H9 (cell line): Measurements from ENCODE around the gene SPEF2. TPM values are rescaled to one million over a fixed set of nuclear protein-coding genes. Genes with fewer than 3 reads are reported as not detected.

Experiments used
- DNase-seq: peaks from one replicate; pipeline ENCODE4 v3.0.0-alpha.2; 2017
- H2AFZ ChIP-seq: one replicate; pipeline ENCODE4 v1.6.1; 2013; ENCODE audit warnings: mild to moderate bottlenecking, low read length, control low read depth, moderate library complexity
- H2AK5ac ChIP-seq: 2 replicates; pipeline ENCODE4 v1.6.1; 2013; ENCODE audit warnings: low read length, control low read depth, mixed read lengths; ENCODE audit not compliant: insufficient read length
- H2BK120ac ChIP-seq: one replicate; pipeline ENCODE4 v1.6.1; 2013; ENCODE audit warnings: low read depth, mild to moderate bottlenecking, low read length, control low read depth, inconsistent platforms; ENCODE audit not compliant: poor library complexity, severe bottlenecking
- H2BK12ac ChIP-seq: 2 replicates; pipeline ENCODE4 v1.6.1; 2013; ENCODE audit warnings: low read length, control low read depth, mixed read lengths, low read depth; ENCODE audit not compliant: insufficient read length
- H2BK15ac ChIP-seq: 2 replicates; pipeline ENCODE4 v1.6.1; 2013; ENCODE audit warnings: low read depth, low read length, control low read depth
- H2BK20ac ChIP-seq: one replicate; pipeline ENCODE4 v1.6.1; 2013; ENCODE audit warnings: low read depth, mild to moderate bottlenecking, low read length, control low read depth, inconsistent platforms; ENCODE audit not compliant: poor library complexity, severe bottlenecking
- H2BK5ac ChIP-seq: 2 replicates; pipeline ENCODE4 v1.6.1; 2013; ENCODE audit warnings: low read length, control low read depth, mixed read lengths; ENCODE audit not compliant: insufficient read length
- H3K14ac ChIP-seq: 2 replicates; pipeline ENCODE4 v1.6.1; 2013; ENCODE audit warnings: low read length, control low read depth; ENCODE audit not compliant: insufficient read depth
- H3K18ac ChIP-seq: 2 replicates; pipeline ENCODE4 v1.6.1; 2013; ENCODE audit warnings: low read depth, mild to moderate bottlenecking, mixed read lengths, low read length, control low read depth; ENCODE audit not compliant: insufficient read length
- H3K23ac ChIP-seq: 2 replicates; pipeline ENCODE4 v1.6.1; 2013; ENCODE audit warnings: low read length, control low read depth, mixed read lengths, low read depth; ENCODE audit not compliant: insufficient read length
- H3K23me2 ChIP-seq: 2 replicates; pipeline ENCODE4 v1.6.1; 2013; ENCODE audit warnings: low read depth, mild to moderate bottlenecking, mixed read lengths, low read length, control low read depth; ENCODE audit not compliant: insufficient read length, poor library complexity, severe bottlenecking
- H3K27ac ChIP-seq: 2 replicates; pipeline ENCODE4 v1.5.1; 2013; ENCODE audit warnings: low read length, control low read depth, mixed read lengths, low read depth; ENCODE audit not compliant: insufficient read length
- H3K27me3 ChIP-seq: 2 replicates; pipeline ENCODE4 v1.6.1; 2013; ENCODE audit warnings: low read length, control low read depth, inconsistent platforms; ENCODE audit not compliant: insufficient read depth
- H3K4ac ChIP-seq: 2 replicates; pipeline ENCODE4 v1.6.1; 2013; ENCODE audit warnings: low read depth, mild to moderate bottlenecking, control low read depth, inconsistent platforms, low read length, moderate library complexity
- H3K4me1 ChIP-seq: 2 replicates; pipeline ENCODE4 v1.6.1; 2013; ENCODE audit warnings: low read length, control low read depth, inconsistent platforms; ENCODE audit not compliant: insufficient read depth
- H3K4me2 ChIP-seq: 2 replicates; pipeline ENCODE4 v1.6.1; 2013; ENCODE audit warnings: low read length, control low read depth, mixed read lengths; ENCODE audit not compliant: insufficient read length, insufficient read depth
- H3K56ac ChIP-seq: 2 replicates; pipeline ENCODE4 v1.6.1; 2013; ENCODE audit warnings: low read depth, mild to moderate bottlenecking, mixed read lengths, low read length, control low read depth; ENCODE audit not compliant: insufficient read length
- H3K79me1 ChIP-seq: 2 replicates; pipeline ENCODE4 v1.6.1; 2013; ENCODE audit warnings: low read depth, mild to moderate bottlenecking, moderate library complexity, low read length, control low read depth, inconsistent platforms; ENCODE audit not compliant: insufficient read depth, poor library complexity, severe bottlenecking
- H3K79me2 ChIP-seq: 2 replicates; pipeline ENCODE4 v1.6.1; 2013; ENCODE audit warnings: low read length, control low read depth, inconsistent platforms; ENCODE audit not compliant: insufficient read depth
- H3K9ac ChIP-seq: 2 replicates; pipeline ENCODE4 v1.6.1; 2013; ENCODE audit warnings: low read length, control low read depth, mixed read lengths; ENCODE audit not compliant: insufficient read length; ENCODE audit errors: extremely low read depth
- H3K9me3 ChIP-seq: one replicate; pipeline ENCODE4 v1.6.1; 2013; ENCODE audit warnings: low read depth, low read length, inconsistent platforms; ENCODE audit not compliant: control insufficient read depth
- H3T11ph ChIP-seq: one replicate; pipeline ENCODE4 v1.6.1; 2013; ENCODE audit warnings: mild to moderate bottlenecking, low read length, control low read depth, inconsistent platforms
- H4K20me1 ChIP-seq: one replicate; pipeline ENCODE4 v1.6.1; 2013; ENCODE audit not compliant: control insufficient read depth, insufficient read length, insufficient read depth
- H4K5ac ChIP-seq: 2 replicates; pipeline ENCODE4 v1.6.1; 2013; ENCODE audit warnings: low read depth, mild to moderate bottlenecking, mixed read lengths, low read length, control low read depth; ENCODE audit not compliant: insufficient read length
- H4K8ac ChIP-seq: replicated peaks from 2 replicates; pipeline ENCODE4 v1.6.1; 2013; ENCODE audit warnings: low read length, control low read depth, mixed read lengths, low read depth; ENCODE audit not compliant: insufficient read length
- H4K91ac ChIP-seq: 2 replicates; pipeline ENCODE4 v1.6.1; 2013; ENCODE audit warnings: low read depth, mild to moderate bottlenecking, moderate library complexity, mixed read lengths, low read length, control low read depth; ENCODE audit not compliant: insufficient read length
- H3K27ac Mint-ChIP-seq, 3 experiments: 2 replicates in 2 of 3; 3 replicates in 1 of 3; pipeline ENCODE4 v1.8.0; 2020 to 2021; ENCODE audit warnings: mixed read lengths in 3 of 3, mild to moderate bottlenecking in 1 of 3, moderate library complexity in 1 of 3
- H3K27me3 Mint-ChIP-seq: 2 replicates; pipeline ENCODE4 v1.8.0; 2021; ENCODE audit warnings: low read depth, mild to moderate bottlenecking, moderate library complexity, mixed read lengths
- H3K36me3 Mint-ChIP-seq, 3 experiments: 2 replicates in 2 of 3; 3 replicates in 1 of 3; pipeline ENCODE4 v1.8.0; 2020 to 2021; ENCODE audit warnings: low read depth in 3 of 3, mixed read lengths in 3 of 3; ENCODE audit not compliant: insufficient read depth in 1 of 3
- H3K4me1 Mint-ChIP-seq, 2 experiments: 2 replicates each; pipeline ENCODE4 v1.8.0; 2020; ENCODE audit warnings: mixed read lengths in 2 of 2
- H3K4me3 Mint-ChIP-seq, 2 experiments: 2 replicates in 1 of 2; 3 replicates in 1 of 2; pipeline ENCODE4 v1.8.0; 2020 to 2021; ENCODE audit warnings: mild to moderate bottlenecking in 2 of 2, mixed read lengths in 2 of 2, moderate library complexity in 1 of 2
- H3K9me3 Mint-ChIP-seq, 2 experiments: 2 replicates in 1 of 2; 3 replicates in 1 of 2; pipeline ENCODE4 v1.8.0; 2020; ENCODE audit warnings: mild to moderate bottlenecking in 2 of 2, mixed read lengths in 2 of 2, moderate library complexity in 1 of 2
- WGBS: extraction: QIAGEN DNeasy Blood & Tissue Kit; methylation state at CpG from one replicate; pipeline ENCODE4 v1.1.7; 2013; ENCODE audit warnings: missing lambda C conversion rate, low lambda C conversion rate, mixed read lengths; ENCODE audit not compliant: insufficient read length; ENCODE audit errors: extremely low coverage; 5-methylcytosine and 5-hydroxymethylcytosine counted together
- total RNA-seq: library from RNA; stranded (reverse); gene quantifications from 2 replicates; pipeline ENCODE4 v1.2.1, GENCODE V29; 2021
- TF ChIP-seq, protein P1 (sequence below): fragments of 200-600 bp; sonication (generic); conservative IDR thresholded peaks from 3 replicates; pipeline ENCODE4 v1.8.0; 2021; ENCODE audit warnings: antibody characterized with exemption, mild to moderate bottlenecking

The SPEF2 gene
- total RNA-seq, 1 experiment from 2014 or later = 1.0 TPM

DNA sequence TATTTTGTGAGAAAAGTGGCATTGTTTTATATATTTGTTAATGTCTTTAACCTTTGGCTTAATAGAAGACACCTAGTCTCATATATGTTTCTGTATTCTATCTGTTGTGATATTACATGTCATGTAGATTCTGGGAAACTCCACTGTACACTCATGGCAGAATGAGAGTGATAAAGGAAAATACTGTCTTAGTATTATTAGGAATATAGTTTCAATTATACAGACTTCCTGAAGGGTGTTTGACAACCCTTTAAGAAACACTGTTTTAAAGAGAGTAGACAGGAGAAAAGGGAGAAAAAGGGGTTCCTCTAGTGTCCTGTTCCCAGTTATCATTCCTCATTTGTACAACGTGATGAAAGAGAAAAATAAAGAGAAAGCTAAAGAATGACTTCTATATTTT, 42.1 kb upstream of the SPEF2 start:
- H3K18ac ChIP-seq = no peak overlapping the region
- WGBS = no CpG with 5 or more reads among the region's 1 CpG
- DNase-seq = no peak
- H2BK120ac ChIP-seq = no peak overlapping the region
- no peak overlapping the region for H3K4ac ChIP-seq
- H3K27me3 Mint-ChIP-seq = peaks cover 9% of the 10 kb centered on the region
- H2BK5ac ChIP-seq = no peak overlapping the region
- H3K9ac ChIP-seq = no peak overlapping the region
- no peaks in the 10 kb centered on the region for H3K79me1 ChIP-seq
- H4K91ac ChIP-seq = no peak overlapping the region
- H2AFZ ChIP-seq = no peak overlapping the region
- H3K4me2 ChIP-seq = no peak overlapping the region
- H4K5ac ChIP-seq = no peak overlapping the region
- no peak overlapping the region for H2BK12ac ChIP-seq
- peaks cover 0 to 10% (median 2%) of the 10 kb centered on the region in 3 experiments; a peak in 2 of 7 replicates for H3K36me3 Mint-ChIP-seq
- H3K27ac ChIP-seq = no peak overlapping the region
- H3K27ac Mint-ChIP-seq = no peak overlapping the region
- no peaks in the 10 kb centered on the region for H3K23me2 ChIP-seq
- H4K8ac ChIP-seq = no peak overlapping the region
- no peak overlapping the region for H3K56ac ChIP-seq
- no peak overlapping the region for H3T11ph ChIP-seq
- no peak overlapping the region for H2BK15ac ChIP-seq
- H3K4me3 Mint-ChIP-seq = no peak overlapping the region
- no peak overlapping the region for H3K14ac ChIP-seq
- no peaks in the 10 kb centered on the region for H3K27me3 ChIP-seq
- no peak overlapping the region for H2BK20ac ChIP-seq
- no peaks in the 10 kb centered on the region for H3K9me3 ChIP-seq
- H4K20me1 ChIP-seq = no peaks in the 10 kb centered on the region
- no peaks in the 10 kb centered on the region for H3K79me2 ChIP-seq
- no peaks in the 10 kb centered on the region for H3K4me1 ChIP-seq
- H3K4me1 Mint-ChIP-seq = no peaks in the 10 kb centered on the region
- TF ChIP-seq, protein P1, sequence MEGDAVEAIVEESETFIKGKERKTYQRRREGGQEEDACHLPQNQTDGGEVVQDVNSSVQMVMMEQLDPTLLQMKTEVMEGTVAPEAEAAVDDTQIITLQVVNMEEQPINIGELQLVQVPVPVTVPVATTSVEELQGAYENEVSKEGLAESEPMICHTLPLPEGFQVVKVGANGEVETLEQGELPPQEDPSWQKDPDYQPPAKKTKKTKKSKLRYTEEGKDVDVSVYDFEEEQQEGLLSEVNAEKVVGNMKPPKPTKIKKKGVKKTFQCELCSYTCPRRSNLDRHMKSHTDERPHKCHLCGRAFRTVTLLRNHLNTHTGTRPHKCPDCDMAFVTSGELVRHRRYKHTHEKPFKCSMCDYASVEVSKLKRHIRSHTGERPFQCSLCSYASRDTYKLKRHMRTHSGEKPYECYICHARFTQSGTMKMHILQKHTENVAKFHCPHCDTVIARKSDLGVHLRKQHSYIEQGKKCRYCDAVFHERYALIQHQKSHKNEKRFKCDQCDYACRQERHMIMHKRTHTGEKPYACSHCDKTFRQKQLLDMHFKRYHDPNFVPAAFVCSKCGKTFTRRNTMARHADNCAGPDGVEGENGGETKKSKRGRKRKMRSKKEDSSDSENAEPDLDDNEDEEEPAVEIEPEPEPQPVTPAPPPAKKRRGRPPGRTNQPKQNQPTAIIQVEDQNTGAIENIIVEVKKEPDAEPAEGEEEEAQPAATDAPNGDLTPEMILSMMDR = no peak
- peaks cover 11 to 12% of the 10 kb centered on the region in 2 experiments for H3K9me3 Mint-ChIP-seq
- no peak overlapping the region for H2AK5ac ChIP-seq
- no peak overlapping the region for H3K23ac ChIP-seq
